Measurements from ENCODE around the gene CMTM4. TPM values are rescaled to one million over a fixed set of nuclear protein-coding genes. Genes with fewer than 3 reads are reported as not detected.

The CMTM4 gene
- total RNA-seq, 1 experiment from 2014 or later, result 77.8 TPM

DNA sequence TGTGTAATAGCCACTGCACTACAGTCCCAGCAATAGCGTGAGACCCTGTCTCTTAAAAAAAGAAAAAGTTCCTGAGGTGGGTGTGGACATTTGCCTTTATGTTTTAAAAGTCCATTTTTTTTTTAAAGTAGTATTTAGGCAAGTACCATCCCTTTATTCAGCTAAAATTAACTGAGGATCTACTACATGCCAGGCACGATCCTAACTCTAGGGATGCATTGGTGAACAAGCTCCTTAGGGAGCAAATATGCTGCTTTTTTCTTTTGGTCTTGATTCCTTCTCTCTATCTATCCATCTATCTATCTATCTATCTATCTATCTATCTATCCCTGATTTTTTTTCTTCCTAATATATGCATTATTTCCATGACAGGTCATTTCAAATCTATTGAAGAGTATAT, 47.4 kb downstream of the CMTM4 start:
- Histone ChIP-seq H3K4me3 (replicated peaks in 1 of 2; ENCODE audit: low read depth in 1 of 2, low read length in 2 of 2) (no peak overlapping the region), H3K9me3 (ENCODE audit: control insufficient read depth in 1 of 2, insufficient read depth in 1 of 2, low read depth in 1 of 2, low read length in 2 of 2) (no peaks in the 10 kb centered on the region), H4K20me1 (ENCODE audit: insufficient read depth) (no peaks in the 10 kb centered on the region), H3K79me2 (ENCODE audit: insufficient read depth, low read length) (peaks cover 24% of the 10 kb centered on the region), H3K4me2 (ENCODE audit: low read length) (no peak overlapping the region), H3K36me3 (ENCODE audit: control insufficient read depth in 1 of 2, insufficient read depth in 2 of 2, low read length in 2 of 2) (no peaks in the 10 kb centered on the region), H3K4me1 (ENCODE audit: control insufficient read depth in 1 of 2, insufficient read depth in 2 of 2, low read length in 2 of 2) (peaks cover 0 to 8% of the 10 kb centered on the region in 2 experiments; a peak in 3 of 4 replicates), H3K27me3 (ENCODE audit: insufficient read depth, low read length) (no peaks in the 10 kb centered on the region), H3K9ac (ENCODE audit: low read length) (no peak overlapping the region), H3K9me2 (ENCODE audit: insufficient read depth) (no peaks in the 10 kb centered on the region), H3K27ac (ENCODE audit: low read depth, low read length) (no peak overlapping the region), H2AFZ (ENCODE audit: low read depth, low read length, poor library complexity, severe bottlenecking) (no peak overlapping the region)
- ChIA-PET RAD21 (ENCODE audit: low non-redundant PET in 1 of 2, low total read pairs in 2 of 2, uncharacterized antibody in 2 of 2, unreplicated experiment in 2 of 2) (no interaction called here), CTCF (no interaction called here), POLR2A (no interaction called here)
- DNase-seq (ENCODE audit: low read depth, low spot score) (no peak), ATAC-seq (no peak)
- TF ChIP-seq JUND (IDR thresholded peaks at IDR 0.05), result no peak
- TF ChIP-seq SRF (IDR thresholded peaks at IDR 0.05; ENCODE audit: low read depth), result no peak
- TF ChIP-seq EZH2 (IDR thresholded peaks at IDR 0.05), result no peak
- no peak for TF ChIP-seq SIN3A (IDR thresholded peaks at IDR 0.05; ENCODE audit: low read depth)
- TF ChIP-seq, protein P1, sequence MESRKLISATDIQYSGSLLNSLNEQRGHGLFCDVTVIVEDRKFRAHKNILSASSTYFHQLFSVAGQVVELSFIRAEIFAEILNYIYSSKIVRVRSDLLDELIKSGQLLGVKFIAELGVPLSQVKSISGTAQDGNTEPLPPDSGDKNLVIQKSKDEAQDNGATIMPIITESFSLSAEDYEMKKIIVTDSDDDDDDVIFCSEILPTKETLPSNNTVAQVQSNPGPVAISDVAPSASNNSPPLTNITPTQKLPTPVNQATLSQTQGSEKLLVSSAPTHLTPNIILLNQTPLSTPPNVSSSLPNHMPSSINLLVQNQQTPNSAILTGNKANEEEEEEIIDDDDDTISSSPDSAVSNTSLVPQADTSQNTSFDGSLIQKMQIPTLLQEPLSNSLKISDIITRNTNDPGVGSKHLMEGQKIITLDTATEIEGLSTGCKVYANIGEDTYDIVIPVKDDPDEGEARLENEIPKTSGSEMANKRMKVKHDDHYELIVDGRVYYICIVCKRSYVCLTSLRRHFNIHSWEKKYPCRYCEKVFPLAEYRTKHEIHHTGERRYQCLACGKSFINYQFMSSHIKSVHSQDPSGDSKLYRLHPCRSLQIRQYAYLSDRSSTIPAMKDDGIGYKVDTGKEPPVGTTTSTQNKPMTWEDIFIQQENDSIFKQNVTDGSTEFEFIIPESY (IDR thresholded peaks at IDR 0.05; ENCODE audit: extremely low read depth, insufficient replicate concordance, low read length), result no peak
- TF ChIP-seq POLR2A (IDR thresholded peaks at IDR 0.05; ENCODE audit: borderline replicate concordance, extremely low read depth, insufficient read depth, insufficient read length), result no peak
- TF ChIP-seq ZFX (IDR thresholded peaks at IDR 0.05), result no peak
- TF ChIP-seq, protein P2, sequence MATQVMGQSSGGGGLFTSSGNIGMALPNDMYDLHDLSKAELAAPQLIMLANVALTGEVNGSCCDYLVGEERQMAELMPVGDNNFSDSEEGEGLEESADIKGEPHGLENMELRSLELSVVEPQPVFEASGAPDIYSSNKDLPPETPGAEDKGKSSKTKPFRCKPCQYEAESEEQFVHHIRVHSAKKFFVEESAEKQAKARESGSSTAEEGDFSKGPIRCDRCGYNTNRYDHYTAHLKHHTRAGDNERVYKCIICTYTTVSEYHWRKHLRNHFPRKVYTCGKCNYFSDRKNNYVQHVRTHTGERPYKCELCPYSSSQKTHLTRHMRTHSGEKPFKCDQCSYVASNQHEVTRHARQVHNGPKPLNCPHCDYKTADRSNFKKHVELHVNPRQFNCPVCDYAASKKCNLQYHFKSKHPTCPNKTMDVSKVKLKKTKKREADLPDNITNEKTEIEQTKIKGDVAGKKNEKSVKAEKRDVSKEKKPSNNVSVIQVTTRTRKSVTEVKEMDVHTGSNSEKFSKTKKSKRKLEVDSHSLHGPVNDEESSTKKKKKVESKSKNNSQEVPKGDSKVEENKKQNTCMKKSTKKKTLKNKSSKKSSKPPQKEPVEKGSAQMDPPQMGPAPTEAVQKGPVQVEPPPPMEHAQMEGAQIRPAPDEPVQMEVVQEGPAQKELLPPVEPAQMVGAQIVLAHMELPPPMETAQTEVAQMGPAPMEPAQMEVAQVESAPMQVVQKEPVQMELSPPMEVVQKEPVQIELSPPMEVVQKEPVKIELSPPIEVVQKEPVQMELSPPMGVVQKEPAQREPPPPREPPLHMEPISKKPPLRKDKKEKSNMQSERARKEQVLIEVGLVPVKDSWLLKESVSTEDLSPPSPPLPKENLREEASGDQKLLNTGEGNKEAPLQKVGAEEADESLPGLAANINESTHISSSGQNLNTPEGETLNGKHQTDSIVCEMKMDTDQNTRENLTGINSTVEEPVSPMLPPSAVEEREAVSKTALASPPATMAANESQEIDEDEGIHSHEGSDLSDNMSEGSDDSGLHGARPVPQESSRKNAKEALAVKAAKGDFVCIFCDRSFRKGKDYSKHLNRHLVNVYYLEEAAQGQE (IDR thresholded peaks at IDR 0.05; ENCODE audit: low read depth), result no peak
- no peak for TF ChIP-seq ZNF274 (IDR thresholded peaks at IDR 0.05; ENCODE audit: low read depth, low read length)
- no peak for TF ChIP-seq POLR2AphosphoS5 (IDR thresholded peaks at IDR 0.05; ENCODE audit: low read depth, low read length)
- no peak for TF ChIP-seq SP1 (IDR thresholded peaks at IDR 0.05; ENCODE audit: low read depth)
- no peak for TF ChIP-seq TCF7L2 (IDR thresholded peaks at IDR 0.05; ENCODE audit: borderline replicate concordance, extremely low read depth, insufficient read depth, insufficient read length)
- TF ChIP-seq ATF3 (IDR thresholded peaks at IDR 0.05), result no peak
- no peak for TF ChIP-seq RAD21 (IDR thresholded peaks at IDR 0.05; ENCODE audit: low read depth)
- TF ChIP-seq CBX3 (IDR thresholded peaks at IDR 0.05; ENCODE audit: low read depth), result no peak
- TF ChIP-seq EZH2phosphoT487 (IDR thresholded peaks at IDR 0.05; ENCODE audit: borderline replicate concordance), result no peak
- no TSS peak for BruUV-seq (replicated peaks)
- intact Hi-C loops (cut with micrococcal nuclease), result no loop called here

Measured in HCT116 (cell line).